Measurements from ENCODE around the gene EPHB2. TPM values are rescaled to one million over a fixed set of nuclear protein-coding genes. Genes with fewer than 3 reads are reported as not detected.
A peak's percentile ranks its signal among the peaks of the same experiment; 100 is the strongest.

Gene EPHB2
- total RNA-seq, 6 experiments from 2014 or later: 0.24 to 1.8 (median 0.62) TPM

DNA sequence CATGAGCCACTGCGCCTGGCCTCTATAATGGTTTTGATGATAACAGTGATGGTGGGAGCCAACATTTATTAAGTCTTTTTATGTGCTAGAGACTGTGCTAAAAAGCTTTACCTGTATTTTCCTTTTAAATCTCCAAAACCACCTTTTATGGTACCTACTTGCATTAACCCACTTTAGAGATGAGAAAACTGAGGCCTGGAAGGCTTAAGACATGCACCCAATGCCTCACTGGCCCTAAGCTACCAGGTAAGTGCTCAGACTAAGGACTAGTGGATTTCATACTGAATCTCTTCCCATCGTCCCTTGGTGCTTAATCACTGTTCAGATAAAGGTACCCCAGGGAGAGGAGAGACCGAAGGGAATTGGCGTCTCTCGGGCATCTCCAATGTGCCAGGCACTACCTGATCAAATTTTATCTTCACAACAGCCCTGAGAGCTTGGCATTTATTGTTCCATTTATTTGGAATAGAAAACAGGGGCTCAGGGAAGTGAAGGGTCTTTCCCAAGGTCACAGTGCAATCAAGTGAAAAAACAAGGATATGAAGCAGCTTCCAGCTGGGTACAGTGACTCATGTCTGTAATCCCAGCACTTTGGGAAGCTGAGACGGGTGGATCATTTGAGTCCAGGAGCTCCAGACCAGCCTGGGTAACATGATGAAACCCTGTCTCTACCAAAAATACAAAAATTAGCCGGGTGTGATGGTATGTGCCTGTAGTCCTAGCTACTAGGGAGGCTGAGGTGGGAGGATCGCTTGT is 177.9 kb downstream of the EPHB2 start:
- no peaks in the 10 kb centered on the region for H3K36me3 ChIP-seq
- TF ChIP-seq, protein P1, sequence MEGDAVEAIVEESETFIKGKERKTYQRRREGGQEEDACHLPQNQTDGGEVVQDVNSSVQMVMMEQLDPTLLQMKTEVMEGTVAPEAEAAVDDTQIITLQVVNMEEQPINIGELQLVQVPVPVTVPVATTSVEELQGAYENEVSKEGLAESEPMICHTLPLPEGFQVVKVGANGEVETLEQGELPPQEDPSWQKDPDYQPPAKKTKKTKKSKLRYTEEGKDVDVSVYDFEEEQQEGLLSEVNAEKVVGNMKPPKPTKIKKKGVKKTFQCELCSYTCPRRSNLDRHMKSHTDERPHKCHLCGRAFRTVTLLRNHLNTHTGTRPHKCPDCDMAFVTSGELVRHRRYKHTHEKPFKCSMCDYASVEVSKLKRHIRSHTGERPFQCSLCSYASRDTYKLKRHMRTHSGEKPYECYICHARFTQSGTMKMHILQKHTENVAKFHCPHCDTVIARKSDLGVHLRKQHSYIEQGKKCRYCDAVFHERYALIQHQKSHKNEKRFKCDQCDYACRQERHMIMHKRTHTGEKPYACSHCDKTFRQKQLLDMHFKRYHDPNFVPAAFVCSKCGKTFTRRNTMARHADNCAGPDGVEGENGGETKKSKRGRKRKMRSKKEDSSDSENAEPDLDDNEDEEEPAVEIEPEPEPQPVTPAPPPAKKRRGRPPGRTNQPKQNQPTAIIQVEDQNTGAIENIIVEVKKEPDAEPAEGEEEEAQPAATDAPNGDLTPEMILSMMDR (IDR thresholded peaks at IDR 0.05): no peak
- DNase-seq (no peak), ATAC-seq (no peak)
- H3K27me3 ChIP-seq: no peaks in the 10 kb centered on the region
- no peak overlapping the region for H3K4me3 ChIP-seq
- WGBS (ENCODE audit: insufficient coverage, low coverage, low lambda C conversion rate, missing lambda C conversion rate): 74% methylated on average over 8 of the region's 8 CpGs
- no peak overlapping the region for H3K27ac ChIP-seq
- no peaks in the 10 kb centered on the region for H3K4me1 ChIP-seq
- intact Hi-C loops (cut with DNase I): loop anchor here in 1 of 2 donors (10.0 kb wide), 1 partner anchor 204 kb away; no protein-coding TSS in a partner anchor
- H3K9me3 ChIP-seq: no peaks in the 10 kb centered on the region

DNA sequence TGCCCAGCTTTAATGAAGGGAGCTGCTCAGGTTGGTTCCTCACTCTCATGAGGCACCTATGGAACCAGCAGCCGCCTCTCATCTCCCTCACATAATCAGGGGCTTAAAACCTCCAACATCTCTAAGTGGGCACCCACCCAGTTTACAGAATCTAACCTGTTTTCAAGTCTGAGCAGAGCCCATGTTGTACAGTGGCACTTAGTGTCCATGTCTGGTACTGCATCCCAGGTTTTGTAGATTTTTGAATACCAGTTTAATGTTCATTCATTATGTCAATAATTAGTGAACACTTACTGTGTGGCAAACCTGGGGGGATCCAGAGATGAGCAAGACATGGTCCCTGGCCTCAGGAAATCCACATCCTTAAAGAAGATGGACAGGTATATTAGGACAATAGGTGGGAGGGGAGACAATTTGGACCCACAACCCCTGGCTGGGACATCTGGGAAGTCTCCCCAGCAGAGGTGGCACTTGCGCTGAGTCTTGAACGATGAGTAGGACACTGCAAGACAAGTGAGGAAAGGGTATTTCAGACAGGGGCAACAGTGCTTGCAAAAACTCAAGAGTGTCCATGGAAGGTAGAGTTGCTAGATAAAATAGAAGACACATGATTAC is 178.7 kb downstream of the EPHB2 start:
- no peaks in the 10 kb centered on the region for H3K4me1 ChIP-seq
- no peak overlapping the region for H3K4me3 ChIP-seq
- 41% methylated on average over 3 of the region's 3 CpGs for WGBS (ENCODE audit: insufficient coverage, low coverage, low lambda C conversion rate, missing lambda C conversion rate)
- no peak for TF ChIP-seq POLR2A (IDR thresholded peaks at IDR 0.05)
- TF ChIP-seq, protein P1 (IDR thresholded peaks at IDR 0.05): peak; percentile 76 to 81 (median 80)
- H3K27me3 ChIP-seq: no peaks in the 10 kb centered on the region
- intact Hi-C loops (cut with DNase I): loop anchor here in 1 of 2 donors (10.0 kb wide), 1 partner anchor 205 kb away; no protein-coding TSS in a partner anchor
- peak; percentile 63 to 71 (median 68) for ATAC-seq
- H3K9me3 ChIP-seq: no peaks in the 10 kb centered on the region
- no peaks in the 10 kb centered on the region for H3K36me3 ChIP-seq
- no peak overlapping the region for H3K27ac ChIP-seq
- DNase-seq: no peak

DNA sequence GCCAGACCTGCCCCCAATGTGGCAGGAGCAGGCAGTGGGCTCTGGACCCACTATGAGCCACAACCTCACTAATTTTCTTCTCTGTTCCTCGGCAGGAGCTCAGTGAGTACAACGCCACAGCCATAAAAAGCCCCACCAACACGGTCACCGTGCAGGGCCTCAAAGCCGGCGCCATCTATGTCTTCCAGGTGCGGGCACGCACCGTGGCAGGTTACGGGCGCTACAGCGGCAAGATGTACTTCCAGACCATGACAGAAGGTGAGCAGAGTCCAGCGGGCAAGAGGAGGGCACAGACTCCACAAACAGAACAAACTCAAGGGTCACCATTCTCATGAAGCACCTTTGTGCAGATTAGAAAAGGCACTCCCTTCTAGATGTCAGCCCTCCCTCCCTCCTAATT is 182.2 kb downstream of the EPHB2 start:
- Histone ChIP-seq H3K36me3 (no peaks in the 10 kb centered on the region), H3K4me1 (no peaks in the 10 kb centered on the region), H3K4me3 (no peak overlapping the region), H3K27ac (no peak overlapping the region), H3K9me3 (no peaks in the 10 kb centered on the region), H3K27me3 (no peaks in the 10 kb centered on the region)
- WGBS (ENCODE audit: insufficient coverage, low coverage, low lambda C conversion rate, missing lambda C conversion rate): no CpG with 5 or more reads among the region's 13 CpGs
- ATAC-seq: no peak
- no peak for TF ChIP-seq POLR2A (IDR thresholded peaks at IDR 0.05)
- TF ChIP-seq, protein P1 (IDR thresholded peaks at IDR 0.05): no peak
- intact Hi-C loops (cut with DNase I): no loop called here
- no peak for DNase-seq

DNA sequence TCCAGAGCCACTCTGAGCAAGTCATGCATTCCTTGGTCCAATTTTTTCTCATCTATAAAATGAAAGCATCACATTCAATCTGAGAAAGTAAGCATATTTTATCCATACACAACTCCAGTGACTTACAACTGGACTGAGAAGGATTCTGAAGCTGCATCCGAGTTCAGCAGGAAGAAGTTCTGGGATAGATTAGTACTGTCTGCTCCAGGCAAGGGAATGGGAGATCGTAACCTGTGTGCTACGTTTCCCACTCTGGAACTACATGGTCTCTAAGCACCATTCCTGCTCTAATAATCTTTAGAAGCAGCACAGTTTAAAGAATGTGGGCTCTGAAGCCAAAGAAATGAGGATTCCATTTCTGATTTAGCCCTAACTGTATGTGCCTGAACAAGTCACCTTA is 182.7 kb downstream of the EPHB2 start:
- ATAC-seq: no peak
- H3K27ac ChIP-seq: no peak overlapping the region
- H3K36me3 ChIP-seq: no peaks in the 10 kb centered on the region
- TF ChIP-seq POLR2A (IDR thresholded peaks at IDR 0.05): no peak
- TF ChIP-seq, protein P1 (IDR thresholded peaks at IDR 0.05): no peak
- H3K4me1 ChIP-seq: no peaks in the 10 kb centered on the region
- 85% methylated on average over 3 of the region's 3 CpGs for WGBS (ENCODE audit: insufficient coverage, low coverage, low lambda C conversion rate, missing lambda C conversion rate)
- intact Hi-C loops (cut with DNase I): no loop called here
- DNase-seq: no peak
- no peak overlapping the region for H3K4me3 ChIP-seq
- no peaks in the 10 kb centered on the region for H3K27me3 ChIP-seq
- no peaks in the 10 kb centered on the region for H3K9me3 ChIP-seq
